ENCODE results near the gene GAS2. TPM values are rescaled to one million over a fixed set of nuclear protein-coding genes. Genes with fewer than 3 reads are reported as not detected.

GAS2 gene
- total and polyA plus RNA-seq, 12 donors, result 1.5 to 21.7 (median 12.5) TPM

DNA sequence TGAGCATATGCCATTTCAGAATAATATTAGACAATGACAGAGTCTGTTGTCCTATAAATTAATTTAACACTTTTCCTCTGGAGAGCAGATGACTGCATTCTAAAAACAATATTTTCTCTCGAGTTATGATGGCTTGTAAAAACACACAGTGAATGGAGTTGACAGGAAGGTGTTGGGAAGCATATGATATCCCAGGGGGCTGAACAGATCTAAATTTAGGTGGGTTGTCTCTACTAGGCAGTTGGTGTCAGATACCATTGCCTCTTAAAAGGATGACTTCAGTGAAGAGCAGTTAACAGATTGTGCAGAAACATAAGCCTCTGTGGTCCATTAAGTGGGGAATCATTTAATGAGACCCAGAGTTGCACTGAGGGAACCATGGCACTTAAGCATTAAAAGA is 132.5 kb downstream of the GAS2 start:
- Histone ChIP-seq H3K27ac (no peak overlapping the region), H3K4me1 (peaks cover 0 to 5% (median 0%) of the 10 kb centered on the region in 9 donors), H3K4me3 (no peak overlapping the region), H3K27me3 (no peaks in the 10 kb centered on the region), H3K9me3 (no peaks in the 10 kb centered on the region), H3K36me3 (no peaks in the 10 kb centered on the region)
- TF ChIP-seq, protein P1, sequence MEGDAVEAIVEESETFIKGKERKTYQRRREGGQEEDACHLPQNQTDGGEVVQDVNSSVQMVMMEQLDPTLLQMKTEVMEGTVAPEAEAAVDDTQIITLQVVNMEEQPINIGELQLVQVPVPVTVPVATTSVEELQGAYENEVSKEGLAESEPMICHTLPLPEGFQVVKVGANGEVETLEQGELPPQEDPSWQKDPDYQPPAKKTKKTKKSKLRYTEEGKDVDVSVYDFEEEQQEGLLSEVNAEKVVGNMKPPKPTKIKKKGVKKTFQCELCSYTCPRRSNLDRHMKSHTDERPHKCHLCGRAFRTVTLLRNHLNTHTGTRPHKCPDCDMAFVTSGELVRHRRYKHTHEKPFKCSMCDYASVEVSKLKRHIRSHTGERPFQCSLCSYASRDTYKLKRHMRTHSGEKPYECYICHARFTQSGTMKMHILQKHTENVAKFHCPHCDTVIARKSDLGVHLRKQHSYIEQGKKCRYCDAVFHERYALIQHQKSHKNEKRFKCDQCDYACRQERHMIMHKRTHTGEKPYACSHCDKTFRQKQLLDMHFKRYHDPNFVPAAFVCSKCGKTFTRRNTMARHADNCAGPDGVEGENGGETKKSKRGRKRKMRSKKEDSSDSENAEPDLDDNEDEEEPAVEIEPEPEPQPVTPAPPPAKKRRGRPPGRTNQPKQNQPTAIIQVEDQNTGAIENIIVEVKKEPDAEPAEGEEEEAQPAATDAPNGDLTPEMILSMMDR (IDR thresholded peaks at IDR 0.05), result no peak
- DNase-seq (no peak), ATAC-seq (no peak)
- intact Hi-C loops (cut with DNase I), result no loop called here
- WGBS, 2 donors, result 7 to 8% methylated on average over 1 of the region's 1 CpG

DNA sequence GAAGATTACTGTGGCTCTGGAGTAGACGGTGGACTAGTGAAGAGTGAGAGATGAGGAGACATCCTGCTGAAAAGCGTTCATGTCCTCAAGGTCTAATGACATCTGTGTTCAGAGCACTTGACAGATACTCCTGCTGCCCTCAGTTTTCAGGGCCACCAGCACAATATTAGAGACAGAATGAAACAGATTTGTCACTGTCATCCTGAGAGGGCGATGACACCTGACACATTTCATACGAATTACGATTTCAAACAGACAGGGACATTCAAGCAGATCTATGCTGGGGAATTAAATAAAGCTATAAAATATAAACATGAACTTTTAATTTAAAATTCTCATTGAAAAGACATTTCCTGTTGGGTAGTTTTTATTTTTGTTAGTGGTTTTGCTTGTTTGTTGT is 134.1 kb downstream of the GAS2 start:
- Histone ChIP-seq H3K4me1 (peaks cover 0 to 5% (median 0%) of the 10 kb centered on the region in 9 donors), H3K27me3 (no peaks in the 10 kb centered on the region), H3K4me3 (no peak overlapping the region), H3K9me3 (no peaks in the 10 kb centered on the region), H3K27ac (no peak overlapping the region), H3K36me3 (no peaks in the 10 kb centered on the region)
- 78 to 80% methylated on average over 5 of the region's 5 CpGs for WGBS, 2 donors
- TF ChIP-seq, protein P1 (IDR thresholded peaks at IDR 0.05), result no peak
- DNase-seq (no peak), ATAC-seq (no peak)
- intact Hi-C loops (cut with DNase I), result no loop called here

DNA sequence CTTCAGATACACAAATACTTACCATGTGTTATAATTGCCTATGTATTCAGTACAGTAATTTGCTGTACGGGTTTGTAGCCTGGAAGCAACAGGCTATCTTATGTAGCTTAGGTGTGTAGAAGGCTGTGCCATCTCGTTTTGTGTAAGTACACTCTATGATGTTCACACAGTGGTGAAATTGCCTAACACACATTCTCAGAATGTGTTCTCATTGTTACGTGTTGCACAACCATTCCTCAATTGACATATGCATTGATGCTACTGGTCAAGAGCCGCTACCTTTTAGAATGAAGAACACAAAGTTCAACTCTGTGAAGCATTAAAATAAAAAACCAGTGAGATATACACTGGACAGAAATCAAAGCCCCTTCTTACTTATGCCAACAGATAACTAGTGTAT is 136.4 kb downstream of the GAS2 start:
- intact Hi-C loops (cut with DNase I), result no loop called here
- no peak for DNase-seq

DNA sequence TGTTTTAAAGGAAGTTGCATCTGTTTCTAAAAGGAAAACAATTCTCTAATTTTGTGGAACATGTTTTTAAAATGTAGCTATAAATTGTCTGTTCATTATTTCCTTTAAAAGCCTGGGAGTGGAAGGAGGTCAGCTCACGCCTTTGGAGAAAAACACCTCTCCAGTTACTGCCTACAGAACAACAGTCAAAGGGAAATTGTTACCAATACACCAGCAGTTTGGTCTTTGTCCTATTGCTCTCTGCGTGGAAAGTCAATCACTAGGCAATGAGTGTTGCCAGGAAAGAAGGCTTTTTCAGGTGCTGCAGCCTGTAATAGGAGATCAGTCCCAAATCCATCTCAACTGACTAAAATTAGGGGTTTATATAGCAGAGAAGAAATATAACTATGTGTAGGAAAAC is 141.0 kb downstream of the GAS2 start:
- H3K27ac ChIP-seq, result peak overlapping the region in 6 of 10 donors; percentile 6 to 79 (median 51)
- ATAC-seq (peak in 3 of 8 donors; percentile 28 to 58 (median 56)), DNase-seq (no peak)
- intact Hi-C loops (cut with DNase I), result no loop called here
- 65 to 78% methylated on average over 2 of the region's 2 CpGs for WGBS, 2 donors
- peaks cover 8 to 34% (median 13%) of the 10 kb centered on the region in 9 donors for H3K4me1 ChIP-seq
- H3K27me3 ChIP-seq, result no peaks in the 10 kb centered on the region
- TF ChIP-seq, protein P1 (IDR thresholded peaks at IDR 0.05), result no peak
- H3K9me3 ChIP-seq, result peaks cover 0 to 8% (median 0%) of the 10 kb centered on the region in 11 donors
- H3K4me3 ChIP-seq, result no peak overlapping the region
- peaks cover 0 to 8% (median 0%) of the 10 kb centered on the region in 9 donors for H3K36me3 ChIP-seq

More for the DNA sequence above, 136.4 kb downstream of the GAS2 start:
- 90 to 94% methylated on average over 4 of the region's 4 CpGs for WGBS, 2 donors
- TF ChIP-seq, protein P1 (IDR thresholded peaks at IDR 0.05), result no peak
- no peaks in the 10 kb centered on the region for H3K36me3 ChIP-seq
- H3K27me3 ChIP-seq, result no peaks in the 10 kb centered on the region
- H3K4me1 ChIP-seq, result peaks cover 0 to 20% (median 2%) of the 10 kb centered on the region in 9 donors
- H3K27ac ChIP-seq, result no peak overlapping the region
- no peaks in the 10 kb centered on the region for H3K9me3 ChIP-seq
- H3K4me3 ChIP-seq, result no peak overlapping the region
- no peak for ATAC-seq
